ENCODE results near the gene IFNL4.

IFNL4 gene

GRCh38 chr19:39238209-39238608 is 10.4 kb downstream of the IFNL4 start:
- TF ChIP-seq CTCF (IDR thresholded peaks at IDR 0.05) = no peak

DNA sequence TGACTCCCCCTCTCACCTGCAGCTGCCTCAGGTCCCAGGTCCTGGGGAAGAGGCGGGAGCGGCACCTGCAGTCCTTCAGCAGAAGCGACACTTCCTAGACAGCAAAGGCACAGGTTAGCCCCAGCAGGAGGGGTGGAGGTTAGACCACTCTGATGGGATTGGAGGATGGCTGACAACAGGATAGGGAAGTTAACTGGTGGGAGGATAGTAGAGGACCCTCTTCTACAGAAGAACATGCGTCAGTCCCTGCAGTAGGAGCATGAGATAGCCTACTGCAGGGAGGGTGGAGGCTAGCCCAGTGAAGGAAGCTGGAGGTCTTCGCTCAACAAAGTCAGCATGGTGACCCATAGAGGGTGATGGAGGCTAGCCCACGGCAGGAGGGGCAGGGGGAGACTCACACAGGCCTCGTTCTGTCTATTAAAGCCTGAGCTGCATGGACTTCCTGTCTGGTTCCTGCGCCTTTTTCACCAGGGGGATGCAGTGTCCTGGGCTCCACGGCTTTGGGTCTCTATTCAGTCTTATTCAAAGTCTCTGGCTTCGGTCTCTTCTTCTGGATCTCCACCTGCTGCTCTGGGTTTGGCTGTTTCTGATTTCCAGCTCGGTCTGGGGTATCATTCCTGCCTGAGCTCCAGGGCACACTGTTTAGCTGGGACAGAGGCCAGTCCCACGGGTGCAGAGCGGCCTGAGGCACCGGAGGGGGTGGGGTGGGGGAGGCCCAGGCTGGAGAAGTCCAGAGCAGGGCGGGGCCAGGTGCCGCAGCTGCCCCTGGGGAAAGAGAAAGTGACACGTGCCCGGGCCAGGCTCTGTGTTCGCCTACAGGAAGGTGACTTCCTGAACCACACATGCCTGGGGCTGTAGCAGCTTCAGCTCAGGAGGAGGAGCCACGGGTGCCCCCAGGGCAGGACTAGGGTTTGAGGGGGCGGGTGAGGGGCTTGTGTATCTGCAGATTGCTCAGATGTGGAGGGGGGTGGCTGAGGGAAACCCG is 11.2 kb downstream of the IFNL4 start:
- no peak for TF ChIP-seq CTCF (IDR thresholded peaks at IDR 0.05)

- no peak for TF ChIP-seq CTCF (IDR thresholded peaks at IDR 0.05)
These were observed 12.1 kb downstream of the IFNL4 start for GRCh38 chr19:39236527-39236926.

GRCh38 chr19:39232708-39233107 is 15.9 kb downstream of the IFNL4 start:
- no peak for TF ChIP-seq CTCF (IDR thresholded peaks at IDR 0.05)

GRCh38 chr19:39230096-39230764 is 18.4 kb downstream of the IFNL4 start:
- TF ChIP-seq CTCF (IDR thresholded peaks at IDR 0.05) = no peak

GRCh38 chr19:39224910-39225309 is 23.7 kb downstream of the IFNL4 start:
- no peak for TF ChIP-seq CTCF (IDR thresholded peaks at IDR 0.05)

GRCh38 chr19:39223703-39224279 is 24.9 kb downstream of the IFNL4 start:
- no peak for TF ChIP-seq CTCF (IDR thresholded peaks at IDR 0.05)

Data from LNCAP (cell line).